ENCODE data around the gene RELA. TPM values are rescaled to one million over a fixed set of nuclear protein-coding genes. Genes with fewer than 3 reads are reported as not detected.

The RELA gene
- total and polyA plus RNA-seq, 2 donors (not counting 1 experiment from before 2014, with no cell fraction given): 124 to 154 TPM

- WGBS (ENCODE audit: insufficient coverage): 100% methylated on average over 3 of the region's 3 CpGs
- Histone ChIP-seq H3K36me3 (replicated peaks in 1 of 2; ENCODE audit: control extremely low read depth in 1 of 2, control insufficient read depth in 1 of 2, extremely low read depth in 1 of 2, insufficient read depth in 2 of 2, low read length in 1 of 2) (peaks cover 0 to 74% of the 10 kb centered on the region in 2 experiments), H3K4me3 (ENCODE audit: control extremely low read depth in 1 of 5, extremely low read depth in 1 of 5, insufficient read depth in 1 of 5, low read depth in 2 of 5, low read length in 4 of 5) (no peak overlapping the region), H3K4me2 (replicated peaks; ENCODE audit: low read depth, low read length, poor library complexity, severe bottlenecking) (peak overlapping the region; percentile 79), H3K27ac (ENCODE audit: low read length in 2 of 2) (peak overlapping the region in 1 of 2 donors; percentile 90), H3K79me2 (ENCODE audit: control insufficient read depth, insufficient read depth, low read length) (peaks cover 4% of the 10 kb centered on the region), H3K9me3 (ENCODE audit: control extremely low read depth in 1 of 3, control insufficient read depth in 2 of 3, insufficient read depth in 1 of 3, low read length in 2 of 3) (no peaks in the 10 kb centered on the region), H3K4me1 (ENCODE audit: control insufficient read depth in 2 of 2, insufficient read depth in 2 of 2, low read length in 2 of 2) (peaks cover 22 to 44% of the 10 kb centered on the region in 2 donors), H4K20me1 (ENCODE audit: control insufficient read depth, insufficient read depth, low read length, poor library complexity, severe bottlenecking) (peaks cover 66% of the 10 kb centered on the region), H3K9ac (ENCODE audit: low read length) (no peak overlapping the region), H3K27me3 (replicated peaks in 1 of 4; ENCODE audit: control extremely low read depth in 1 of 4, control insufficient read depth in 3 of 4, insufficient read depth in 4 of 4, low read length in 3 of 4) (no peaks in the 10 kb centered on the region), H2AFZ (ENCODE audit: insufficient read depth, low read depth, low read length, poor library complexity, severe bottlenecking) (no peak overlapping the region)
- Mint-ChIP-seq H3K9me3 (ENCODE audit: insufficient read depth) (no peaks in the 10 kb centered on the region), H3K4me1 (peaks cover 49% of the 10 kb centered on the region), H3K27ac (peak overlapping the region; percentile 98), H3K4me3 (peak overlapping the region; percentile 96), H3K27me3 (no peaks in the 10 kb centered on the region)
- POLR2A ChIA-PET: interaction anchor here (0.6 to 4.8 kb wide), 5 partner anchors 7 to 61 kb away, joined by 4 to 116 read pairs (median 16); partner anchors contain the start of genes RELA and SIPA1
- no peak for TF ChIP-seq EZH2 (IDR thresholded peaks at IDR 0.05; ENCODE audit: borderline replicate concordance, insufficient read depth, low read depth, low read length, poor library complexity, severe bottlenecking)
- TF ChIP-seq, protein P1, sequence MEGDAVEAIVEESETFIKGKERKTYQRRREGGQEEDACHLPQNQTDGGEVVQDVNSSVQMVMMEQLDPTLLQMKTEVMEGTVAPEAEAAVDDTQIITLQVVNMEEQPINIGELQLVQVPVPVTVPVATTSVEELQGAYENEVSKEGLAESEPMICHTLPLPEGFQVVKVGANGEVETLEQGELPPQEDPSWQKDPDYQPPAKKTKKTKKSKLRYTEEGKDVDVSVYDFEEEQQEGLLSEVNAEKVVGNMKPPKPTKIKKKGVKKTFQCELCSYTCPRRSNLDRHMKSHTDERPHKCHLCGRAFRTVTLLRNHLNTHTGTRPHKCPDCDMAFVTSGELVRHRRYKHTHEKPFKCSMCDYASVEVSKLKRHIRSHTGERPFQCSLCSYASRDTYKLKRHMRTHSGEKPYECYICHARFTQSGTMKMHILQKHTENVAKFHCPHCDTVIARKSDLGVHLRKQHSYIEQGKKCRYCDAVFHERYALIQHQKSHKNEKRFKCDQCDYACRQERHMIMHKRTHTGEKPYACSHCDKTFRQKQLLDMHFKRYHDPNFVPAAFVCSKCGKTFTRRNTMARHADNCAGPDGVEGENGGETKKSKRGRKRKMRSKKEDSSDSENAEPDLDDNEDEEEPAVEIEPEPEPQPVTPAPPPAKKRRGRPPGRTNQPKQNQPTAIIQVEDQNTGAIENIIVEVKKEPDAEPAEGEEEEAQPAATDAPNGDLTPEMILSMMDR (IDR thresholded peaks at IDR 0.05): no peak
- intact Hi-C loops (cut with micrococcal nuclease): no loop called here
- CTCF ChIA-PET: interaction anchor here (3.9 to 5.0 kb wide), 3 partner anchors 11 to 26 kb away, joined by 18 to 50 read pairs (median 41); partner anchors contain the start of genes RELA and SIPA1
- DNase-seq (peak; percentile 53), ATAC-seq (ENCODE audit: low read depth) (no peak)
Measured at GRCh38 chr11:65651339-65651588, 11.5 kb downstream of the RELA start.

DNA sequence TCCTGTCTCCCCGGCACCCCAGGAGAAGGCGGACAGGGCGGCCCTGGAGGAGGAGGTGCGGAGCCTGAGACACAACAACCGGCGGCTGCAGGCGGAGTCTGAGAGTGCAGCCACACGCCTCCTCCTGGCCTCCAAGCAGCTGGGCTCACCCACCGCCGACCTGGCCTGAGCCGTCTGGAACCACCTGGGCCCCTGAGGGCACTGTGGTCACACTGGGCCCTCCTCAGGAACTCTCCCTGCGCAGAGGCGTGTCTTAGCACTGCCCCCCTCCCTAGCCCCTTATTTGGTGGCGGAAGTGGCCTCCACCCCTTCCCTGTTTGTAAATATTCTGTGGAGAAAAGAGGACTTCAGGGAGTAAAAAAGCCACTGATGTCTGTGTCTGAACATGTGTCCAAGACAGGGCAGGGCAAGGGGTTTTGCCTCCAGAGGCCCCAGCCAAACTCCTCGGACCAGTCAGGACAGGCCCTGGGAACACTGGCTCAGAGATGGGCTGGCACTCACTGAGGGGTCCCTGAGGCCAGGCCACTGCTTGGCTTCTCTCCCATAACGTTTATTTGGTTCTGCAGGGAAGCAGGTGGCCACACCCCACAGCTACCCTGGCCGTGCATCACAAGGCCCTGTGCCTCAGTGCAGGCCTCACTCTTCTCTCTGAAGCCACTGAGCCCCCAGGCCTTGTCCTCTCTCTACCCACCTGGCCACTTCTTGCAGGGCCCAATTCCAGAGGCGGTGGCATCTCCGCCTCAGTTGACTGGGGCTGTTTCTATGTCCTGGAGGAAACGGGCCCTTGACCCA, 12.0 kb downstream of the RELA start:
- Histone ChIP-seq H3K27ac (ENCODE audit: low read length in 2 of 2) (peak overlapping the region in 1 of 2 donors; percentile 90), H3K79me2 (ENCODE audit: control insufficient read depth, insufficient read depth, low read length) (peaks cover 4% of the 10 kb centered on the region), H4K20me1 (ENCODE audit: control insufficient read depth, insufficient read depth, low read length, poor library complexity, severe bottlenecking) (peaks cover 66% of the 10 kb centered on the region), H3K4me2 (replicated peaks; ENCODE audit: low read depth, low read length, poor library complexity, severe bottlenecking) (peak overlapping the region; percentile 79), H3K4me1 (ENCODE audit: control insufficient read depth in 2 of 2, insufficient read depth in 2 of 2, low read length in 2 of 2) (peaks cover 22 to 44% of the 10 kb centered on the region in 2 donors), H2AFZ (ENCODE audit: insufficient read depth, low read depth, low read length, poor library complexity, severe bottlenecking) (no peak overlapping the region), H3K36me3 (replicated peaks in 1 of 2; ENCODE audit: control extremely low read depth in 1 of 2, control insufficient read depth in 1 of 2, extremely low read depth in 1 of 2, insufficient read depth in 2 of 2, low read length in 1 of 2) (peaks cover 0 to 74% of the 10 kb centered on the region in 2 experiments), H3K27me3 (replicated peaks in 1 of 4; ENCODE audit: control extremely low read depth in 1 of 4, control insufficient read depth in 3 of 4, insufficient read depth in 4 of 4, low read length in 3 of 4) (no peaks in the 10 kb centered on the region), H3K4me3 (ENCODE audit: control extremely low read depth in 1 of 5, extremely low read depth in 1 of 5, insufficient read depth in 1 of 5, low read depth in 2 of 5, low read length in 4 of 5) (no peak overlapping the region), H3K9ac (ENCODE audit: low read length) (no peak overlapping the region), H3K9me3 (ENCODE audit: control extremely low read depth in 1 of 3, control insufficient read depth in 2 of 3, insufficient read depth in 1 of 3, low read length in 2 of 3) (no peaks in the 10 kb centered on the region)
- DNase-seq (peak; percentile 38), ATAC-seq (ENCODE audit: low read depth) (no peak)
- peak overlapping the region; percentile 26 for H3K4me3 Mint-ChIP-seq
- H3K27me3 Mint-ChIP-seq: no peaks in the 10 kb centered on the region
- ChIA-PET CTCF (interaction anchor here (1.1 to 5.0 kb wide), 3 partner anchors 10 to 25 kb away, joined by 5 to 50 read pairs (median 41); partner anchors contain the start of gene SIPA1), POLR2A (interaction anchor here (1.7 to 4.8 kb wide), 3 partner anchors 11 to 12 kb away, joined by 15 to 116 read pairs (median 56); partner anchors contain the start of genes RELA and SIPA1)
- WGBS (ENCODE audit: insufficient coverage): 76% methylated on average over 17 of the region's 20 CpGs
- no peak for TF ChIP-seq EZH2 (IDR thresholded peaks at IDR 0.05; ENCODE audit: borderline replicate concordance, insufficient read depth, low read depth, low read length, poor library complexity, severe bottlenecking)
- TF ChIP-seq, protein P1 (IDR thresholded peaks at IDR 0.05): no peak
- intact Hi-C loops (cut with micrococcal nuclease): no loop called here
- peaks cover 47% of the 10 kb centered on the region for H3K4me1 Mint-ChIP-seq
- no peaks in the 10 kb centered on the region for H3K9me3 Mint-ChIP-seq (ENCODE audit: insufficient read depth)
- H3K27ac Mint-ChIP-seq: peak overlapping the region; percentile 98

Data from B cell (primary cell).